GM12874 (cell line): Measurements from ENCODE around the gene TRAPPC14.

ENCODE experiments used
- TF ChIP-seq, protein P1 (sequence below): IDR thresholded peaks from 2 replicates; pipeline ENCODE4 v1.5.1; 2011; ENCODE audit warnings: low read depth, mild to moderate bottlenecking, control low read depth, low read length, moderate library complexity; ENCODE audit not compliant: insufficient read depth

TRAPPC14 gene

DNA sequence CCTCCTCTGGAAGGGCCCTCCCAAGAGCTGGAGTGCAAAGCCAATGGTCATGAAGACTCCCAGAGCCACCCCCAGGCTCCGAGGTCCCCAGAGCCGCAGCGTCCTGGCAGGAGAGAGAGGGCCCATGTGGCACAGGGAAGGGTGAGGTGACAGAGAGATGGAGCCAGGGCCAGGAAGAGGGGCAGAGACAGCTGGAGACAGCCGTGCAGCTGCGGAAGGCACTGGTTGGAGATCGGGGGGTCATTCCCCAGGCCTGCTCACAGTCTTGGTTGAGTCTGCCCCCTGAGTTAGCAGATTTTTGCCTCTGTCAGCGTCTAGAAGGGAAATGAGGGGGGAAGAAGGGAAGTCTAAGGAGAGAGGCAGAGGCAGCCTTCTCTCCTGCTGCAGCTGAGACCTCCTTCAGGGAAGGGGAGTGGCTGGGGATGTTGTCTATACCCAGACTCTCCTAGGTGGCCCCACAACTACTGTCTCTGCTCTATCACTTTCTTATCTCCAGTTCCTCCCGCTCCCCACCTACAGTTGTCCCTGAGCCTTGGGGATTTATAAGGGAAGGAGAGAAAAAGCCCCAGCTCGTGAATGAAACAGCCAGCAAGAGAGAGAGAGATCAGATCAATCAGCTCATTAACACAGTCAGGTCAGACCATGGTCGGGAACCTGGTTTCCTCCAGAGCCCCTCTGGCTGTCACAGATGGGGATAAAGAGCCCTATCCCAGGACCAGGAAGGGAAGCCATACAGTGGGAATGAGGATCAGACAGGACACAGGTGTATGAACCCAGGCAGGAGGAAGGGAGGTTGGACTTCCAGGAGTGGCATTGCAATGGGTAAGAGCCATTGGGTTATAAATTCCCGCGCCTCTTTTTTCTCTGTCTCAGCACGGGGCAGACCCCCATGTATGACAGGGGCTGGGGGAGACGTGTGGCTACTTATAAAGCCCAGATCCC lies 8.7 kb upstream of the TRAPPC14 start:
- TF ChIP-seq, protein P1, sequence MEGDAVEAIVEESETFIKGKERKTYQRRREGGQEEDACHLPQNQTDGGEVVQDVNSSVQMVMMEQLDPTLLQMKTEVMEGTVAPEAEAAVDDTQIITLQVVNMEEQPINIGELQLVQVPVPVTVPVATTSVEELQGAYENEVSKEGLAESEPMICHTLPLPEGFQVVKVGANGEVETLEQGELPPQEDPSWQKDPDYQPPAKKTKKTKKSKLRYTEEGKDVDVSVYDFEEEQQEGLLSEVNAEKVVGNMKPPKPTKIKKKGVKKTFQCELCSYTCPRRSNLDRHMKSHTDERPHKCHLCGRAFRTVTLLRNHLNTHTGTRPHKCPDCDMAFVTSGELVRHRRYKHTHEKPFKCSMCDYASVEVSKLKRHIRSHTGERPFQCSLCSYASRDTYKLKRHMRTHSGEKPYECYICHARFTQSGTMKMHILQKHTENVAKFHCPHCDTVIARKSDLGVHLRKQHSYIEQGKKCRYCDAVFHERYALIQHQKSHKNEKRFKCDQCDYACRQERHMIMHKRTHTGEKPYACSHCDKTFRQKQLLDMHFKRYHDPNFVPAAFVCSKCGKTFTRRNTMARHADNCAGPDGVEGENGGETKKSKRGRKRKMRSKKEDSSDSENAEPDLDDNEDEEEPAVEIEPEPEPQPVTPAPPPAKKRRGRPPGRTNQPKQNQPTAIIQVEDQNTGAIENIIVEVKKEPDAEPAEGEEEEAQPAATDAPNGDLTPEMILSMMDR, result no peak

DNA sequence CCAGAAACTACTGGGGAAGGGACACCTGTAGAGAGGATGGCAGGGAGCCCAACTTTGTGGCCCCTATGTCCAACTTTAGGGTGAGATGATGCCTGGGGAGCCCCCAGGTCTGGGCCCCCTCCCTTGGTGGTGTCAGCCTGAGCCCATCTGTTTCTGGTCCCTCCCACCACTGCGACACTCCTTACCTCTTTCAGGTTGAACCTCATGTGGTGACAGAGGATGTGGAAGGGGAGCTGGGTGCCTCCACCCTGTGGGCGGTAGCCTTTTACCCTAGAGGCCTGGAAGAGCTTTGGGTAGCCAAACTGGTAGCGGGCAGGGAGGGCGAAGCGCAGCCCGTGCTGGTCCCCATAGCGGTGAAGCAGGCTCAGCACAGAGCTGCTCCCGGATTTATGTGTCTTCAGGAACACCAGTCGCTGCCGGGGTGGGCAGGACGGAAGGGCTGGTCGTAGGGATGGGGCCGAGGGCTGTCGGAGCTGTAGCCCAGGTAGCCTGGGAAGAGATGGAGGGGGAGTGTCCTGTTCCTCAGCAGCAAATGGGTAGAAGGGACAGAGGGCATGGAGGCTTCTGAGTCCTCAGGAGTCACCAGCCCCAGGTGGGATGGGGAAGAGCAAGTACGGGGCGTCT lies 7.9 kb upstream of the TRAPPC14 start:
- TF ChIP-seq, protein P1, result no peak

DNA sequence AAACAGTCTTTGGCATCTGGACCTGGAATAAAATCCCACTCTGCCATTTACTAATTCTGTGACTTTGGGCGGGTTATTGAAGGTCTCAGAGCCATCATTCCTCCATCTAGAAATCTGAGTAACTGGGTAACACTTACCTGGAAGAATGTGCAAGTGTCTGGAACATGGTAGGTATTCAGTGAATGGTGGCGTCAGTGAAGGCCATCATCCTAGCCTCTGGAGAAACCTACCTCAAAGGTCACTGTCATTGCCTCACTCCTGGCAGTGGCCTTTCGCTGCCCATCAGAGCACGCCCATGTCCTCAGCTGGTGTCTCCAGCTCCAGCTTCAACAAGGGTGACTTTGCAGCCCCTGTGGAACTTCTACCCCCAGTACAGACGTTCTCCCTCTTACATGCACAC lies 5.3 kb upstream of the TRAPPC14 start:
- TF ChIP-seq, protein P1, result no peak

DNA sequence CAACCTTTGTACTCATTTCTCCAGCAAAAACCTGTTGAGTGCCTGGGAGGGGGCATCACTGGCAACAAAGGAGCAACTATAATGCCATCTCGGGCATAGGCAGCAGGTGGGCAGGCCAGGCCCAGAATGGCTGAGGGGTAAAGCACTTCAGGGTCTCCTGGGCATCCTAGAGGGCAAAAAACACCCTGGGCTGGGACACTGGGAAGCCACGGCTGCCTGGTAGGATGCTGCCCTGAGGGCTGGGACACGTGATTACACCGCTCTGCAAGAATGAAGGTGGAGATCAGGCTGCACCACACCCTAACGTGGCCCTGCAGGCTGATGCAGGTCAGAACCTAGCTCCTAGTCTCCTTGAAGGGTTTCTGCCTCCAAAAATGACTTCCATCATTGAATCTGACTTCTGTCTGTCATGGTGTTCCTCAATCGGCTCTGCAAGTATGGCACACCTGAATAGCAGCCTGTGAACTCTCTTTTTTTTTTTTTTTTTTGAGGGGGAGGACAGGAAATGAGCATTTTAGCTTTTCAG lies 4.5 kb upstream of the TRAPPC14 start:
- TF ChIP-seq, protein P1, result no peak

DNA sequence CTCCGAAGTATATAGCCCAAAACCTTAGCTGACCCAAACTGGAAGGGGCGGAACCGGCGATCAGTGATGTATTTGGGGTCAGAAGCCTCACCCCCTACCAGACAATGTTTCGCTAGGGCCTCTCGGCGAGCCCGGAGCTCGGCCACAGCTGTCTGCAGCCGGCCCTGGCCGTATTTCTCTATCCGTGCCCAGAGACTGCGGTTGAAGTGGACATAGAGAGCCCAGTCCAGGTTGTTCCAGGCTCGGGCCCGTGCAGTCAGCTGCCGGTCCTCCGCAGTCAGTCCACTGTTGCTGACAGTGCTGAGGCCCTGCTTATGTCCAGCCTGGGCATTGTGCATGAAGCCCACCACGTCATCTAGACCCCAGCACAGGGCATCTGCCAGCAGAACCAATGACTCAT lies 1.5 kb upstream of the TRAPPC14 start:
- TF ChIP-seq, protein P1, result no peak

DNA sequence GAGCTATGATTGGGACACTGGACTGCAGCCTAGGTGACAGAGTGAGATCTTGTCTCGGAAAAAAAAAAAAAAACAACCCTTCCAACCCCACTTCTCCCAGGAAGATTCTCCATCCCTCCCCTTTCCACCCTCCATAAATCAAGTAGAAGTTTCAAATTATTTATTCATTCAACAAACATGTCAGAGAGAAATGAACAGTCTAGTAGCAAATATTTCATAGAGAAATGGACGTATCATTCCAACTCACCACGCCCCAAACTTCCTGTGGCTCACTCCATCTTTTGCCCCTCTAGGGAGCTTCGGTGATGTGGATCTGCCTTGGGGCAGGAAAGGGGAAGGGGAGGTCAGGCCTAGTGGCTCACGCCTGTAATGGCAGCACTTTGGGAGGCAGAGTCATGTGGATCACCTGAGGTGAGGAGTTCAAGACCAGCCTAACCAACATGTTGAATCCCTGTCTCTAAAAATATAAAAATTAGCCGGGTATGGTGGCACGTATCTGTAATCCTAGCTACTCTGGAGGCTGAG lies 638 bp upstream of the TRAPPC14 start:
- TF ChIP-seq, protein P1, result no peak

DNA sequence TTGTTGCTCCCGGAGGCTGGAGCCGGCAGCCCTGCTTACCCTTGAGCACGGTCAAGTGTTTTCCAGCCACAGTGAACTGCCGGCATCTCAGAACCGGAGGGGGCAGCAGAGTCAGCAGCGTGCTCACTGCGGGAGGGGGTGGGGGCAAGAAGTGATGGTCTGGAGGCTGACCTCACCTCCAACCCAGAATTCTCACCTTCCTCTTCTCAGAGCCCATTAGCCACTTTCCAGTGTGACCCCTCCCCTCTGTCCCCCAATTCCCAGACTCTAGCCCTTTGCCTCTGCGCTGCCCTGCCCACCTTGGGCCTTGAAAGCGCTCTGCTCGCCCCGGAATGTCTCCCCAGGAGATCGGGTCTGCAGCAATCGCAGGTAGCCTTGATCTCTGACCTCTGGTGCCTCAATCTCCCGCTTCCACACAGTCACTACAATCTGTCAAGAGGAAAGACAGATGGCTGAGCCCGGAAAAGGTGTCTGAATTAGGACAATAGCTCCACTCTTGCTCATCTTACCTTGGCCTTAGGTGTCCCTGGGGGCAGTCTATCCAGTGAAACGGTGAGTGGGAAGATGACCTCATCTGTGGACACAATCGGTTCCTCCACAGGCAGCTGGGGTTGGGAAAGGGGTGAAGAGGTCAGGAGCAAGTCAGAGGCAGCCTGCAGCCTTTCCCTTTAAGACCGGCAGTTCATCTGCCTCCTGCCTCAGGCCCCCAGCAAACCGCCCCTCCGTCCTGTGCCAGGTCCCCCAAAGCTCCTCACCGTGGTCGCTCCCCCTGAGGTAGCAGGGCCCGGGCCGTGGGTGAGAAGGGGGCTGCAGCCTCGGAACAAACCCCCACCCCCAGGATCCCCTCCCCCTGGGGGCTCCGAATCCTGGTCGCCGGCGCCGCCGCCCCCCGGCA lies 942 bp downstream of the TRAPPC14 start:
- TF ChIP-seq, protein P1, result no peak
